Astrocyte of the spinal cord (primary cell): ENCODE results near the gene ANTXRL.
"Not testable (repeated sequence)": the region's sequence is repeated elsewhere in the genome, so short reads cannot be mapped to it uniquely, and the experiment has no call there.

Source experiments
- DNase-seq: peaks from one replicate; pipeline ENCODE4 v3.0.0; 2011; ENCODE audit warnings: low read depth, low spot score
- H3K4me3 ChIP-seq: 2 replicates; pipeline ENCODE4 v1.5.1; 2011; ENCODE audit warnings: low read depth, mild to moderate bottlenecking, low read length, moderate library complexity
- in situ Hi-C: cut with HindIII; loops from 2 replicates; pipeline ENCODE4 v1.10.0; 2017; ENCODE audit warnings: low sequenced_read_pairs

The ANTXRL gene

DNA sequence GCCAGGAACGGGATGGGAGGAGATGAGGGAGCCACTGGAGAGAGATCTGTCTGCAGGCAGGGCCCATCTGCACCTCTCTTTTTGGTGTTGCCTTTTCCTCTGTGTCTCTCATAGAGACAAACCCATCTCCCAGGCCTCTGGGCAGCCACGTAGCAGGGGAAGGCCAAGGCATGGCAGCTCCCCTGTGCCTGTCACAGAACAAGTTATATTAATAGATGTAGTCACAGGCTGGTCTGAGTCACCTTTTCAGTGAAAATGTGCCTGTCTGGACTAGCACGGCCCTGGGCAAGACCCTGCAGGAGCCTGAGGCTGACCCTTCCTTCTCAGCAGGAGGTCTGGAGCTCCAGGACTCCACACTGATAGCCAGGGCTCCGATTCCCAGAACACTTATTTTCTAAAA, 90.9 kb downstream of the ANTXRL start:
- H3K4me3 ChIP-seq, DNase-seq, in situ Hi-C loops: not testable (repeated sequence)

- in situ Hi-C loops, H3K4me3 ChIP-seq, DNase-seq: not testable (repeated sequence)
Measured at GRCh38 chr10:46378108-46378507, 91.3 kb downstream of the ANTXRL start.

DNA sequence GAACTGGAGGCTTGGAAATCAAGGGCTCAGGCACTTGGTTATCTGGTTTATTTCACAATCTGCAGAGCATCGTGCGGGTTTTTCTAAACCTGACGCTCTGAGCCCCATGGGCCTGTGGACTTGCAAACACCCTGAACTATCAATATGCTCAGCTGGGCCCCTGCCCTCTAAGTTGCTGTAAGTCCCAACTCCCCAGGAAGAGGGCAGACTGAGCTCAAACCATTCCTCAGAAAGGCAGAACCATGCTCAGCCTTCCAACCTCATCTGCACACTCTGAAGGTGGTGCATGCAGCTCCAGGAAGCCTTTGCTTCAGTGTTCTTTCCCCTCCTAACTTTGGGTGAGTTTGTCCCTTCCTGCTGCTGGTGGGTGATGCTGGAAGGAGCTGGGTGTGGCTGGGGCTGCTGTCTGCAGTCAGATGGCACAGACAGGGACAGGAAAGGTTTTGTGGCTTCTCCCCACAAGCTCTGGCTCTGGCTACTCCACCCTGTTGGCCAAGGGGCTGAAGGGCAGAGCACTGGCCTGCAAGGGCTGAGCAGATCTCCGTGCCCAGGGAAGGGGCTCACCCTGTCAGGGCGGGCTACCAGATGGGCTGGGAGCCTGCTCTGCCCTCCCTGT, 92.5 kb downstream of the ANTXRL start:
- H3K4me3 ChIP-seq, DNase-seq, in situ Hi-C loops: not testable (repeated sequence)
